ENCODE data around the gene BMP3. TPM values are rescaled to one million over a fixed set of nuclear protein-coding genes. Genes with fewer than 3 reads are reported as not detected.

Gene BMP3
- total RNA-seq, 2 experiments from 2014 or later: not detected

DNA sequence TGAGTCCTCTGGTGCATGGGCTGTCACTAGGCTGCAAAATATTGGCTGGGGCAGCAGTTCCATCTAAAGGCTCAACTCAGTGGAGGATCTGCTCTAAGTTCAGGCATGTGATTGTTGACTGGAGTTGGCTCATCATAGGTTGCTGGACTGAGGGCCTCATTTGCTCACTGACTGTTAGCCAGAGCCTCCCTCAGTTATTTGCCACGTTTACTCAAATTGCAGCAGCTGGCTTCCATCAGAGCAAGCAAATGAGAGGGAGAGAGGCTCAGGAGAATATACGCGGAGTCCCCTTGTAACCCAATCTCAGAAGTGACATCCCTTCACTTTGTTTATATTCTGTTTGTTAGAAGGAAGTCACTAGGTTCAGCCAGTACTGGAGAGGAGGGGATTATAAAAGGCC, 54.1 kb downstream of the BMP3 start:
- CTCF ChIA-PET: interaction anchor here (2.5 to 3.6 kb wide), 3 partner anchors 10 to 267 kb away, joined by 8 to 26 read pairs (median 11); no protein-coding TSS in a partner anchor

DNA sequence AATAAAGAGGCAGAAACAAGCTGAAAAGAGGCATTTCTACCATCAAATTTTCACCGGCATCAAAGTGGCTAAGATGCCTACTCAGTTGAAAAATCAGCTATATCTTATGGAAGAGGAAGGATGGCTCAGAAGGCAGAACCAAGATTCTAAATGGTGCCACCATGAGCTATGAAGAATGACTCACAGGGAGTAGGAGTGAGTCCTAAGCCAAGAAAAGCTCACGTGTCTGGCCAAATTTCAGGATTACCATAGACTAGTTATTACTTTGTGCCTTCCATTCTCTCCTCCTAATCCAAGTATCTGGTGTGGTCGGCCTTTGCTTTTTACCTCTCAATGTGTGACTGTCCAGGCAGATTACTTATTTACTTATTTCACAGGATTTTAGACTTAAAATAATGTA, 54.8 kb downstream of the BMP3 start:
- ChIA-PET CTCF (interaction anchor here (2.5 to 3.6 kb wide), 3 partner anchors 9 to 266 kb away, joined by 8 to 26 read pairs (median 11); no protein-coding TSS in a partner anchor), POLR2A (no interaction called here)
- Mint-ChIP-seq H3K27ac (no peak overlapping the region), H3K27me3 (no peaks in the 10 kb centered on the region), H3K4me3 (no peak overlapping the region), H3K36me3 (ENCODE audit: low read depth) (no peaks in the 10 kb centered on the region), H3K4me1 (ENCODE audit: low read depth) (no peaks in the 10 kb centered on the region), H3K9me3 (peaks cover 3% of the 10 kb centered on the region)
- intact Hi-C loops (cut with micrococcal nuclease): no loop called here
- TF ChIP-seq, protein P1, sequence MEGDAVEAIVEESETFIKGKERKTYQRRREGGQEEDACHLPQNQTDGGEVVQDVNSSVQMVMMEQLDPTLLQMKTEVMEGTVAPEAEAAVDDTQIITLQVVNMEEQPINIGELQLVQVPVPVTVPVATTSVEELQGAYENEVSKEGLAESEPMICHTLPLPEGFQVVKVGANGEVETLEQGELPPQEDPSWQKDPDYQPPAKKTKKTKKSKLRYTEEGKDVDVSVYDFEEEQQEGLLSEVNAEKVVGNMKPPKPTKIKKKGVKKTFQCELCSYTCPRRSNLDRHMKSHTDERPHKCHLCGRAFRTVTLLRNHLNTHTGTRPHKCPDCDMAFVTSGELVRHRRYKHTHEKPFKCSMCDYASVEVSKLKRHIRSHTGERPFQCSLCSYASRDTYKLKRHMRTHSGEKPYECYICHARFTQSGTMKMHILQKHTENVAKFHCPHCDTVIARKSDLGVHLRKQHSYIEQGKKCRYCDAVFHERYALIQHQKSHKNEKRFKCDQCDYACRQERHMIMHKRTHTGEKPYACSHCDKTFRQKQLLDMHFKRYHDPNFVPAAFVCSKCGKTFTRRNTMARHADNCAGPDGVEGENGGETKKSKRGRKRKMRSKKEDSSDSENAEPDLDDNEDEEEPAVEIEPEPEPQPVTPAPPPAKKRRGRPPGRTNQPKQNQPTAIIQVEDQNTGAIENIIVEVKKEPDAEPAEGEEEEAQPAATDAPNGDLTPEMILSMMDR (IDR thresholded peaks at IDR 0.05): no peak
- DNase-seq: no peak
- ATAC-seq: no peak

More for the DNA sequence above, 54.1 kb downstream of the BMP3 start:
- Mint-ChIP-seq H3K9me3 (peaks cover 3% of the 10 kb centered on the region), H3K4me3 (no peak overlapping the region), H3K27ac (no peak overlapping the region), H3K4me1 (ENCODE audit: low read depth) (no peaks in the 10 kb centered on the region), H3K27me3 (no peaks in the 10 kb centered on the region), H3K36me3 (ENCODE audit: low read depth) (no peaks in the 10 kb centered on the region)
- TF ChIP-seq, protein P1 (IDR thresholded peaks at IDR 0.05): no peak
- intact Hi-C loops (cut with micrococcal nuclease): no loop called here
- DNase-seq: no peak
- POLR2A ChIA-PET: no interaction called here
- no peak for ATAC-seq

DNA sequence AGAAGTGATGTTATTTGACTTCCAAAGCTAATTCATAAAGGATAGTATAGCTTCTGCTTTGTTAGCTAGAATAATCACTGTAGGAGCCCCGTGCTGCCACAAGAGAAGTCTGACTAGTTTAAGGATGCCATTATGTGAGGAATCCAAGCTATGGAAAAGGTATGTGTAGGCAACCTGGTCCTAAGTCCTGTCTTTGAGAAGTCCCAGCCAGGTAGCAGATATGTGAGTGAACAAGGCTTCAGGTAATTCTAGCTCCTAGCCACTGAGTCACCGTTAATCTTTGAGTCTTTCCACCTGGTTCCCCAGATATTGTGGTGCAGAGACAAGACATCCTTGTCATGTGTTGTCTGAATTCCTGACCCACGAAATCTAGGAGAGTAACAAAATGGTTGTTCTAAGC, 55.5 kb downstream of the BMP3 start:
- Mint-ChIP-seq H3K4me1 (ENCODE audit: low read depth) (no peaks in the 10 kb centered on the region), H3K36me3 (ENCODE audit: low read depth) (no peaks in the 10 kb centered on the region), H3K27ac (no peak overlapping the region), H3K4me3 (no peak overlapping the region), H3K27me3 (no peaks in the 10 kb centered on the region), H3K9me3 (peaks cover 3% of the 10 kb centered on the region)
- DNase-seq (no peak), ATAC-seq (no peak)
- TF ChIP-seq, protein P1 (IDR thresholded peaks at IDR 0.05): no peak
- ChIA-PET POLR2A (no interaction called here), CTCF (interaction anchor here (3.0 to 3.6 kb wide), 2 partner anchors 15 to 266 kb away, joined by 11 to 26 read pairs; no protein-coding TSS in a partner anchor)
- intact Hi-C loops (cut with micrococcal nuclease): no loop called here

DNA sequence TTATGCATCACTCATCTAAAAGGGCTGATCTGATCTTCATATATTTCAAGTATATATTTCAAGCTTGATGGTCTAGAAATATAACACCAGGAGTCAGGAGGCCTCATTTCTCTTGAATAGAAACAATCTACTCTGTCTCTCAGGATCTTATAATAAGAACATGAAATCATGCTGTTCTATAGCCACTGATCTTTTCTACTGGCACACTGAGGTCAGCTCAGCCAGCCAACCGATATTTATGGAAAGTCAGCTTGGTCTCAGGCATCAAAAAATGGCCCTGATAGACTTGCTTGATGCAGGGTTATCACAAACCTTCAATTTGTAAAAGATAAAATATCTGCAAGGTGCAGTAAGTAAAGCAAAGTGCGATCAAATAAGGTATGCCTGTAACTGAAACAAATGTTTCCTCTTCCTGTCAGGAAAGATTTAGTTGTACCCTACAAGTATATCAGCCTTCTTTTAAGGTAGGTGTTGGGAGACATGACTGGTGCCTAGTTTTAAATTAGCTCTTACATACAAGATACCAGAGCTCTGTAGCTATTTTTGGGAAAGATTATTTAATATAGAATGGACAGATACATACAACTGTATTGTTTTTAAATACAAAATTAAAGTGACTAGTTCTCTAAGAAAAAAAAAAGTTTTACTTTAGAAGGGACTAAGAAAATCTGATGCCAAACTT, 63.4 kb downstream of the BMP3 start:
- Mint-ChIP-seq H3K27me3 (peaks cover 2% of the 10 kb centered on the region), H3K9me3 (no peaks in the 10 kb centered on the region), H3K4me3 (no peak overlapping the region), H3K36me3 (ENCODE audit: low read depth) (no peaks in the 10 kb centered on the region), H3K4me1 (ENCODE audit: low read depth) (no peaks in the 10 kb centered on the region), H3K27ac (no peak overlapping the region)
- DNase-seq: no peak
- POLR2A ChIA-PET: no interaction called here
- CTCF ChIA-PET: interaction anchor here (0.8 to 2.9 kb wide), 4 partner anchors 10 to 258 kb away, joined by 3 to 10 read pairs (median 8); no protein-coding TSS in a partner anchor
- TF ChIP-seq, protein P1 (IDR thresholded peaks at IDR 0.05): no peak
- intact Hi-C loops (cut with micrococcal nuclease): no loop called here
- no peak for ATAC-seq

DNA sequence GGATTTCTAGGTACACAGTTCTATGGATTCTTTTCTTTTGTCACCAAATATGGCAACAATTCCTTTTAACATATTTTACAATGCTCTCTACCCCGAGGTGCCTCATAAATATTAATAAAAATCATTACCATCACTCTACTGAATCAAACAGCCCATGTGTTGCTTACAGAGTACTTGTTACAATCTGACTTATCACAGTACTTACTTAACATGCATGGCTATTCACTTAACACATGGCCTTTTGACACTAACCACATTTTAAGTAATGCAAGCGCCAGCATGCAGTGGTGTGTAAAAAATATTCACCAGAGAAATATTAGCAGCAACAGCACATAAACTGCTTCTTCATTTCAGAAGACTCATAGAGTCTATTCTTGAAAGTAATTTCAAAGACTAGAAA, 64.9 kb downstream of the BMP3 start:
- Mint-ChIP-seq H3K27me3 (peaks cover 2% of the 10 kb centered on the region), H3K27ac (no peak overlapping the region), H3K4me3 (no peak overlapping the region), H3K9me3 (no peaks in the 10 kb centered on the region), H3K36me3 (ENCODE audit: low read depth) (no peaks in the 10 kb centered on the region), H3K4me1 (ENCODE audit: low read depth) (no peaks in the 10 kb centered on the region)
- TF ChIP-seq, protein P1 (IDR thresholded peaks at IDR 0.05): no peak
- CTCF ChIA-PET: interaction anchor here (2.0 to 2.9 kb wide), 3 partner anchors 11 to 256 kb away, joined by 8 to 10 read pairs (median 9); no protein-coding TSS in a partner anchor
- ATAC-seq (no peak), DNase-seq (no peak)
- POLR2A ChIA-PET: no interaction called here
- intact Hi-C loops (cut with micrococcal nuclease): no loop called here
